Chondrocyte (in vitro differentiated cells): ENCODE results near the gene UNCX. TPM values are rescaled to one million over a fixed set of nuclear protein-coding genes. Genes with fewer than 3 reads are reported as not detected.

Experiments
- DNase-seq: peaks from one replicate; pipeline ENCODE4 v3.0.0; 2021; ENCODE audit warnings: mixed read lengths, low spot score
- H3K27ac Mint-ChIP-seq: one replicate; pipeline ENCODE4 v1.8.0; 2021; ENCODE audit warnings: mild to moderate bottlenecking, moderate library complexity, mixed read lengths; ENCODE audit not compliant: unreplicated experiment
- H3K27me3 Mint-ChIP-seq: 2 replicates; pipeline ENCODE4 v1.8.0; 2021; ENCODE audit warnings: low read depth, mixed read lengths
- H3K36me3 Mint-ChIP-seq: 2 replicates; pipeline ENCODE4 v1.8.0; 2021; ENCODE audit warnings: low read depth, mixed read lengths
- H3K4me1 Mint-ChIP-seq: 2 replicates; pipeline ENCODE4 v1.8.0; 2021; ENCODE audit warnings: low read depth, mild to moderate bottlenecking, mixed read lengths
- H3K4me3 Mint-ChIP-seq: one replicate; pipeline ENCODE4 v1.8.0; 2021; ENCODE audit warnings: mild to moderate bottlenecking, moderate library complexity, mixed read lengths; ENCODE audit not compliant: unreplicated experiment
- H3K9me3 Mint-ChIP-seq: 2 replicates; pipeline ENCODE4 v1.8.0; 2021; ENCODE audit warnings: low read depth, mixed read lengths
- total RNA-seq: library from RNA; stranded (reverse); gene quantifications from 3 replicates; pipeline ENCODE4 v1.2.1, GENCODE V29; 2021
- TF ChIP-seq, protein P1 (sequence below): fragments of 200-600 bp; sonication (generic); IDR thresholded peaks from 2 replicates; pipeline ENCODE4 v1.5.0; 2021; ENCODE audit warnings: antibody characterized with exemption, mild to moderate bottlenecking, moderate library complexity

UNCX gene
- total RNA-seq, 1 donor from 2014 or later: not detected

DNA sequence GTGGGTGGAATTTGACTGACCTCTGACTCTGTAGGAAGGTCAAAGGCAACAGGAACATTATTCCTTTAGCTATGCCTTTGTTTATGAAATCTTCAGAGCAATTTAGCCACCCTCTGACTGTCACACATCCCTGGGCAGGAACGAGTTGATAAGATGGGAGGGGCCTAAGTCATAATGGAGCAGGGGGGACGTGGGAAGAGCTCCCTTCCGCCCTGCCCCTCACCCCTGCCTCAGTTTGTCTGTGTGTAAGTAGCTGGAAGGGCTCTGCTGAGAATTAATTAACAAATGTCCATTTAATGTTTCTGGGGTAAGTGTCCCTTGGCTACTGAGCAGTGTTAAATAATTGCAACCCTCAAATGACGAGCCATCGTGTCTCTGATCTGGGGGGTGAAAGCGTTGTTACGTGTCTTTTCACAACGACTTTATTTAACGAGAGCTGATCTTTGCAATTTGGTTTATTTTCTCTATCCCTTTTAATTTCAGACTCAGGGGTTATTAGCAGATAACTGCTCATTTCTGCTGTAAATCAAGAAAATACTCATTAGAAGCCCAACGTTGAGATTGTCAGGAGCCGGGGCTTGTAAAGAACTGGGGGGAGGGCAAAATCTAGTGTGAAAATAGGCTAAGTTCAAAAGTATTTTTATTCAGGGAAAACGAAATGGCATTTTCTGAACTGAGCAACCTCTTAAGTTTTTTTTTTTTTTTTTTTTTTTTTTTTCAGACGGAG is 12.5 kb upstream of the UNCX start:
- Mint-ChIP-seq H3K27me3 (peaks cover 49% of the 10 kb centered on the region), H3K4me3 (no peak overlapping the region), H3K9me3 (no peaks in the 10 kb centered on the region), H3K36me3 (no peaks in the 10 kb centered on the region), H3K4me1 (no peaks in the 10 kb centered on the region), H3K27ac (no peak overlapping the region)
- TF ChIP-seq, protein P1, sequence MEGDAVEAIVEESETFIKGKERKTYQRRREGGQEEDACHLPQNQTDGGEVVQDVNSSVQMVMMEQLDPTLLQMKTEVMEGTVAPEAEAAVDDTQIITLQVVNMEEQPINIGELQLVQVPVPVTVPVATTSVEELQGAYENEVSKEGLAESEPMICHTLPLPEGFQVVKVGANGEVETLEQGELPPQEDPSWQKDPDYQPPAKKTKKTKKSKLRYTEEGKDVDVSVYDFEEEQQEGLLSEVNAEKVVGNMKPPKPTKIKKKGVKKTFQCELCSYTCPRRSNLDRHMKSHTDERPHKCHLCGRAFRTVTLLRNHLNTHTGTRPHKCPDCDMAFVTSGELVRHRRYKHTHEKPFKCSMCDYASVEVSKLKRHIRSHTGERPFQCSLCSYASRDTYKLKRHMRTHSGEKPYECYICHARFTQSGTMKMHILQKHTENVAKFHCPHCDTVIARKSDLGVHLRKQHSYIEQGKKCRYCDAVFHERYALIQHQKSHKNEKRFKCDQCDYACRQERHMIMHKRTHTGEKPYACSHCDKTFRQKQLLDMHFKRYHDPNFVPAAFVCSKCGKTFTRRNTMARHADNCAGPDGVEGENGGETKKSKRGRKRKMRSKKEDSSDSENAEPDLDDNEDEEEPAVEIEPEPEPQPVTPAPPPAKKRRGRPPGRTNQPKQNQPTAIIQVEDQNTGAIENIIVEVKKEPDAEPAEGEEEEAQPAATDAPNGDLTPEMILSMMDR: no peak
- no peak for DNase-seq

DNA sequence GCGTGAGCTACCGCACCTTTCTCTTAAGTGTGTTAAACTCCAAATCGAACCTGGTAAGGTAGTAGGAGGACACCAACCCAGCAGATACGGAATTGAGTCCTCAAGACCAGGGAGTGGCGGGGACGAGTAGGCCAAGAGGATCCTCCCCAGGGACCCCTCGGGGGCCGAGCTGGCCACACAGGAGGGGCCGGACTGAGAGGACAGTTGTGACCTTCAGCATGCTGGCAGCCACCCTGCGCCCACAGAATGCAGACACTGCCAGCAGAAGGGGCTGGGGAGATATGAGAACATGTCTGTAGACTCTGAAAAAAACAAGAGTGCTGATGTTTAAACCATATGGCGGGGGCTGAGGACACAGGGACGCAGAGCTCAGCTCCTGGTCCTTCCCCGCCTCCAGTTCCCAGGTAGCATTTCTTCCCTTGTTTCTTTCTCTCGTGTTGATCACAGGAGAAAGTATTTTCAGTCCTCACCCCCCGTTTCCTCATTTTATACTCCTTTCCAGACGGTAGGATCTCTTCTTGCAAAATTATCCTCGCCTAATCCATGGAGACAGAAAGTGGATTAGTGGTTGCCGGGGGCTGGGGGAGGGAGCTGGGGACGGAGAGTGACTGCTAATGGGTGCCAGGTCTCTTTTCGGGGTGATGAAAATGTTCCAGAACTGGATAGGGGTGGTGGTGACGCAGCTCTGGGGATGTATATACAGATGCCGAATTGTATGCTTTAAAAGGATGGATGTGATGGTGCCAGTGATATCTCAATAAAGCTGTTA is 11.5 kb upstream of the UNCX start:
- H3K4me1 Mint-ChIP-seq: no peaks in the 10 kb centered on the region
- H3K27ac Mint-ChIP-seq: no peak overlapping the region
- DNase-seq: no peak
- H3K27me3 Mint-ChIP-seq: peaks cover 54% of the 10 kb centered on the region
- no peaks in the 10 kb centered on the region for H3K36me3 Mint-ChIP-seq
- no peaks in the 10 kb centered on the region for H3K9me3 Mint-ChIP-seq
- no peak overlapping the region for H3K4me3 Mint-ChIP-seq
- TF ChIP-seq, protein P1: no peak

DNA sequence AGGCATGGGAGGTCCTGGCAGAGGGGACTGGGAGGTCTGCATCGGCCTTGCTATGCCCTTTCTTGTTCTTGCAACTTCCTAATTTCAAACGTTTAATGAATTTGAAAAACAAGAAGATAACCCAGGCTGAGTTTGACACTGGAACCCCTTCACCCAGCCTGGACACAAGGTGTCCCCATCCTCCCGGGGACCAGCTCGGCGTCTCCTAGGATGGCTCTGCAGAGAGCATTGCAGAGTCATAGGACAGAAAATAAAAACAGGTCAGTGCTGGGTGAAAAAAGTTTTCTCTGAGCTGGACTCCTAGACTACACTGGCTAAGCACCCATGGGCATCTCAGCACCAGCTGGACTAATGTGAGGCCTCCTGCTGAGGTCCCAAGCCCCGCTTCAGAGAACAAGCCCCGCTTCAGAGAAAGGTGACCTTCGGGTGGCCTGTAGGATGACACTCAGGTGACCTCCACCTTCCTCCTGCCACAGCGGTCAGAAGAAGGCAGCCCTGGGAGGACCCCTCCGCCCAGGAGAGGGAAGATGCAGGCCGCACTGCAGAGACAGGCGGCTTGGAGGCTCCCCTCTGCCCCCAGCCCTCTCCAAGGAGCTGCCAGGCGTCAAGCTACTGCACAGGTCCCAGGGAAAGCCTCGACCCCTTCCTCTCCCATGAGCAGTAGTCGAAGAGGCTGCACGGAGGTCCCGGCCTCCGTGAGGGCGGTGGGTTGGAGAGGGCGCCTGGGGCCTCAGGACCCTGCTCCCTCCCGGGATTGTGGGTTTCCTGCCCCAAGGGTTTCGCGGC is 9.3 kb upstream of the UNCX start:
- H3K27me3 Mint-ChIP-seq: peaks cover 62% of the 10 kb centered on the region

DNA sequence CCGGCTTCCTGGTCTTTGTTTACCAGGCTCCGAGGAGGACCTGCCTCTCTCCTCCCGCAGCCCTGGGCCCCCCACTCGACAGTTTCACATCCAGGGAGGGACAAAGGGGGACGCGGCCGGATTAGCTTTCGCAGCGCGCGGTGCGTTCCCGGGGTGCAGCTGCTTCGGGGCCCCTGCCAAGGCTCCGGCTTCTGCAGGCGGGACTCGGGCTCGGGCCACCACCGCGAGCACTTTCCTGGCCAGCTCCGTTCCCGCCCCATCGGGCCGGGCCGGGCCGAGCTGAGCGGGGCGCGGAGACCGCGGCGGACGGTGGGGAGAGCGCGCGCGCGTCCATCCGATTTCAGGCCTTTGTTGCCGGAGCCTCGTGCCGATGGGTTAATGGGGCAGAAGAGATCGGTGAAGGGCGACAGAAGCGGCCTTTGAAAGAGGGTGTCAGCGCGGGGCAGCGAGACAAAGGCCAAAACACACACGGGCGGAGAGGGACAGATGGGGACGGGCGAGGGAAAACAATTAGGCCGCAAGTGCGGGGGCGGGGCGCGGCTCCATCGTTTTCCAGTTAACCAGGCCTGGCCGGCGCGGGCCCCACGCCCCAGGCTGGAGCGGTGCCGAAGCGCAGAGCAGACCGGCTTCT is 8.5 kb upstream of the UNCX start:
- H3K4me3 Mint-ChIP-seq: no peak overlapping the region
- no peaks in the 10 kb centered on the region for H3K9me3 Mint-ChIP-seq
- TF ChIP-seq, protein P1: no peak
- no peaks in the 10 kb centered on the region for H3K36me3 Mint-ChIP-seq
- no peak for DNase-seq
- H3K27ac Mint-ChIP-seq: no peak overlapping the region
- peaks cover 65% of the 10 kb centered on the region for H3K27me3 Mint-ChIP-seq
- no peaks in the 10 kb centered on the region for H3K4me1 Mint-ChIP-seq

More for the DNA sequence above, 9.3 kb upstream of the UNCX start:
- Mint-ChIP-seq H3K36me3 (no peaks in the 10 kb centered on the region), H3K4me1 (no peaks in the 10 kb centered on the region), H3K4me3 (no peak overlapping the region), H3K9me3 (no peaks in the 10 kb centered on the region), H3K27ac (no peak overlapping the region)
- TF ChIP-seq, protein P1: peak; percentile 13
- DNase-seq: no peak

GRCh38 chr7:1225030-1225429 is 7.6 kb upstream of the UNCX start:
- Mint-ChIP-seq H3K4me1 (no peaks in the 10 kb centered on the region), H3K27ac (no peak overlapping the region), H3K9me3 (no peaks in the 10 kb centered on the region), H3K36me3 (no peaks in the 10 kb centered on the region), H3K27me3 (peaks cover 56% of the 10 kb centered on the region), H3K4me3 (no peak overlapping the region)
- no peak for DNase-seq
- TF ChIP-seq, protein P1: no peak
